IMR-90 (cell line): ENCODE data around the gene PRR22. TPM values are rescaled to one million over a fixed set of nuclear protein-coding genes. Genes with fewer than 3 reads are reported as not detected.

Experiments used
- ATAC-seq: fragments of 200-7000 bp; cut with Tn5 transposase; 2 replicates; pipeline ENCODE4 v1.9.1; 2020; ENCODE audit warnings: low read depth, mild to moderate bottlenecking, moderate library complexity
- BruUV-seq: library from RNA; stranded (reverse); fragments of 400-500 nt; replicated peaks from 2 replicates; lab custom pipeline; 2021; lab: Mats Ljungman, UMichigan
- CTCF ChIA-PET: fragments of 300-600 bp; formaldehyde crosslinking; extraction: SDS; loops from one replicate; lab custom pipeline; 2021; ENCODE audit warnings: antibody characterized with exemption; lab: Yijun Ruan, JAX
- POLR2A ChIA-PET: fragments of 300-600 bp; sonication (Branson Sonifier 250); formaldehyde crosslinking; loops from one replicate; lab custom pipeline; 2022; ENCODE audit warnings: antibody characterized with exemption; ENCODE audit not compliant: unreplicated experiment; lab: Charles Lee
- DNase-seq: peaks from one replicate; pipeline ENCODE4 v3.0.0; 2013
- H2AFZ ChIP-seq: replicated peaks from 2 replicates; pipeline ENCODE3; 2013; ENCODE audit warnings: low read length, mild to moderate bottlenecking; ENCODE audit not compliant: poor library complexity
- H2AK5ac ChIP-seq: 2 replicates; pipeline ENCODE4 v1.6.1; 2013; ENCODE audit warnings: low read depth, low read length, inconsistent platforms
- H2AK9ac ChIP-seq: replicated peaks from 2 replicates; pipeline ENCODE3; 2013; ENCODE audit warnings: mild to moderate bottlenecking, low read depth, low read length, moderate library complexity; ENCODE audit not compliant: poor library complexity
- H2BK120ac ChIP-seq: 2 replicates; pipeline ENCODE4 v1.6.1; 2013; ENCODE audit warnings: low read depth, low read length, inconsistent platforms
- H2BK15ac ChIP-seq: 3 replicates; pipeline ENCODE4 v1.6.1; 2013; ENCODE audit warnings: low read depth, low read length, inconsistent platforms
- H2BK20ac ChIP-seq: 2 replicates; pipeline ENCODE4 v1.6.1; 2013; ENCODE audit warnings: low read depth, mild to moderate bottlenecking, inconsistent platforms, low read length, moderate library complexity
- H2BK5ac ChIP-seq: 2 replicates; pipeline ENCODE4 v1.6.1; 2013; ENCODE audit warnings: mild to moderate bottlenecking, low read depth, low read length, inconsistent platforms; ENCODE audit not compliant: poor library complexity, severe bottlenecking
- H3K14ac ChIP-seq: replicated peaks from 2 replicates; pipeline ENCODE4 v1.6.1; 2013; ENCODE audit warnings: low read depth, low read length, inconsistent platforms
- H3K18ac ChIP-seq: 2 replicates; pipeline ENCODE4 v1.6.1; 2013; ENCODE audit warnings: low read depth, low read length, control low read depth
- H3K23ac ChIP-seq: 2 replicates; pipeline ENCODE4 v1.6.1; 2013; ENCODE audit warnings: low read depth, low read length, inconsistent platforms
- H3K27ac ChIP-seq: 2 replicates; pipeline ENCODE4 v1.5.1; 2013; ENCODE audit warnings: mild to moderate bottlenecking, control low read depth, low read length; ENCODE audit not compliant: insufficient read depth
- H3K27me3 ChIP-seq: 2 replicates; pipeline ENCODE4 v1.6.1; 2013; ENCODE audit warnings: low read length; ENCODE audit not compliant: control insufficient read depth, insufficient read depth
- H3K36me3 ChIP-seq: 2 replicates; pipeline ENCODE4 v1.6.1; 2013; ENCODE audit warnings: low read length, mixed read lengths; ENCODE audit not compliant: control insufficient read depth, insufficient read depth
- H3K4ac ChIP-seq: 2 replicates; pipeline ENCODE4 v1.6.1; 2013; ENCODE audit warnings: low read depth, low read length, inconsistent platforms
- H3K4me1 ChIP-seq: 2 replicates; pipeline ENCODE4 v1.6.1; 2013; ENCODE audit warnings: low read length, mixed read lengths; ENCODE audit not compliant: control insufficient read depth, insufficient read depth
- H3K4me2 ChIP-seq: 2 replicates; pipeline ENCODE4 v1.6.1; 2013; ENCODE audit warnings: low read depth, mild to moderate bottlenecking, control low read depth, low read length, moderate library complexity
- H3K4me3 ChIP-seq: 2 replicates; pipeline ENCODE4 v1.5.1; 2013; ENCODE audit warnings: low read depth, mild to moderate bottlenecking, control low read depth, low read length, moderate library complexity; ENCODE audit not compliant: insufficient read depth
- H3K56ac ChIP-seq: 2 replicates; pipeline ENCODE4 v1.6.1; 2013; ENCODE audit warnings: low read length, inconsistent platforms; ENCODE audit not compliant: insufficient read depth; ENCODE audit errors: extremely low read depth
- H3K79me1 ChIP-seq, 2 experiments: 2 replicates each; pipeline ENCODE4 v1.6.1; 2013; ENCODE audit warnings: low read length in 2 of 2, inconsistent platforms in 1 of 2, low read depth in 1 of 2
- H3K9ac ChIP-seq: 2 replicates; pipeline ENCODE4 v1.6.1; 2013; ENCODE audit warnings: low read depth, low read length, control low read depth
- H3K9me1 ChIP-seq: 2 replicates; pipeline ENCODE4 v1.6.1; 2013; ENCODE audit warnings: low read length, inconsistent platforms; ENCODE audit not compliant: insufficient read depth
- H3K9me3 ChIP-seq: 2 replicates; pipeline ENCODE4 v1.6.1; 2013; ENCODE audit warnings: low read length; ENCODE audit not compliant: control insufficient read depth, insufficient read depth
- H4K20me1 ChIP-seq: 2 replicates; pipeline ENCODE4 v1.6.1; 2013; ENCODE audit warnings: low read length, inconsistent platforms; ENCODE audit not compliant: insufficient read depth
- H4K5ac ChIP-seq: 2 replicates; pipeline ENCODE4 v1.6.1; 2013; ENCODE audit warnings: mild to moderate bottlenecking, low read depth, low read length, control low read depth
- H4K8ac ChIP-seq, 2 experiments: 2 replicates each; pipeline ENCODE4 v1.6.1; 2013; ENCODE audit warnings: low read depth in 2 of 2, low read length in 2 of 2, control low read depth in 1 of 2, inconsistent platforms in 1 of 2
- H4K91ac ChIP-seq: 2 replicates; pipeline ENCODE4 v1.6.1; 2013; ENCODE audit warnings: low read depth, low read length, inconsistent platforms; ENCODE audit not compliant: insufficient read depth
- BHLHE40 ChIP-seq: fragments of 150-350 bp; IDR thresholded peaks from 2 replicates; pipeline ENCODE4 v1.6.1; 2016; ENCODE audit warnings: mild to moderate bottlenecking, low read depth, low read length
- CHD1 ChIP-seq: IDR thresholded peaks from 2 replicates; pipeline ENCODE4 v1.6.1; 2012; ENCODE audit warnings: low read depth, low read length, improper control_type of control experiment
- FOS ChIP-seq: fragments of 150-350 bp; IDR thresholded peaks from 2 replicates; pipeline ENCODE4 v1.6.1; 2016; ENCODE audit warnings: low read depth, low read length
- NFE2L2 ChIP-seq: fragments of 150-350 bp; IDR thresholded peaks from 2 replicates; pipeline ENCODE4 v1.6.1; 2016; ENCODE audit warnings: low read depth, mild to moderate bottlenecking, low read length
- RAD21 ChIP-seq: IDR thresholded peaks from 2 replicates; pipeline ENCODE4 v1.6.1; 2012; ENCODE audit warnings: low read length, improper control_type of control experiment
- RFX5 ChIP-seq: IDR thresholded peaks from 2 replicates; pipeline ENCODE4 v1.8.0; 2012; ENCODE audit warnings: low read depth, mild to moderate bottlenecking, low read length, moderate library complexity
- SMC3 ChIP-seq: fragments of 150-350 bp; IDR thresholded peaks from 2 replicates; pipeline ENCODE4 v1.6.1; 2016; ENCODE audit warnings: low read depth, mild to moderate bottlenecking, antibody characterized with exemption, low read length, moderate library complexity
- WGBS, 2 experiments: methylation state at CpG; one replicate each; pipeline versions ENCODE4 v1.1.5 to v1.1.7; 2013; ENCODE audit warnings: missing lambda C conversion rate in 2 of 2; ENCODE audit not compliant: insufficient read length in 1 of 2; ENCODE audit errors: extremely low coverage in 2 of 2; 5-methylcytosine and 5-hydroxymethylcytosine counted together
- dilution Hi-C: fragments of 300-500 bp; cut with HindIII; formaldehyde crosslinking; loops from one replicate; pipeline ENCODE4 v1.14.3; 2018; ENCODE audit warnings: low sequenced_read_pairs; ENCODE audit not compliant: unreplicated experiment
- in situ Hi-C: fragments of 300-500 bp; cut with MboI; formaldehyde crosslinking; loops from 3 replicates; pipeline ENCODE4 v1.14.3; 2019; ENCODE audit warnings: low sequenced_read_pairs, inconsistent platforms, mixed read lengths
- intact Hi-C: fragments of 100-400 bp; cut with micrococcal nuclease; formaldehyde crosslinking; loops from 2 replicates; pipeline ENCODE4 v1.10.0; 2022
- polyA plus RNA-seq, 3 experiments: library from polyadenylated mRNA; depleted of rRNA; stranded (reverse); fragments of >200 nt; gene quantifications; 2 replicates each; pipeline ENCODE4 v1.2.3, GENCODE V29; 2012; ENCODE audit warnings: low replicate concordance in 1 of 3
- total RNA-seq: library from RNA; depleted of rRNA; stranded (reverse); fragments of >200 nt; gene quantifications from 2 replicates; pipeline ENCODE4 v1.2.3, GENCODE V29; 2012

The PRR22 gene
- total and polyA plus RNA-seq, 2 of the 4 experiments (the other 2 are of a cell fraction), result 0.92 TPM; not detected in 1

GRCh38 chr19:5822181-5822844 lies 37.8 kb upstream of the PRR22 start:
- H2AFZ ChIP-seq, result peak overlapping the region; percentile 77
- no peaks in the 10 kb centered on the region for H3K9me1 ChIP-seq
- no peak overlapping the region for H2BK120ac ChIP-seq
- intact Hi-C loops, result no loop called here
- no peaks in the 10 kb centered on the region for H3K9me3 ChIP-seq
- ChIA-PET CTCF (interaction anchor here (2.2 kb wide), 1 partner anchor 18 kb away, joined by 7 read pairs; the partner anchor contains the start of gene NRTN), POLR2A (no interaction called here)
- no peak overlapping the region for H3K4me3 ChIP-seq
- no peak overlapping the region for H3K23ac ChIP-seq
- no peak overlapping the region for H2BK20ac ChIP-seq
- in situ Hi-C loops, result no loop called here
- no peak overlapping the region for H2BK15ac ChIP-seq
- H3K27ac ChIP-seq, result no peak overlapping the region
- 22% methylated on average over 13 of the region's 30 CpGs; no CpG with 5 or more reads in 1 of the 2 experiments for WGBS, 2 experiments
- H2AK5ac ChIP-seq, result no peak overlapping the region
- BruUV-seq, result no TSS peak
- no peak overlapping the region for H3K14ac ChIP-seq
- no peak for TF ChIP-seq RFX5
- no peak for TF ChIP-seq FOS
- TF ChIP-seq CHD1, result no peak
- no peak for TF ChIP-seq RAD21
- no peak for TF ChIP-seq NFE2L2
- no peak for TF ChIP-seq SMC3
- no peak for TF ChIP-seq BHLHE40
- peak overlapping the region; percentile 23 for H2AK9ac ChIP-seq
- H3K27me3 ChIP-seq, result peaks cover 3% of the 10 kb centered on the region; the same call in 1 of the 2 replicates
- H3K36me3 ChIP-seq, result no peaks in the 10 kb centered on the region
- H4K20me1 ChIP-seq, result no peaks in the 10 kb centered on the region; the same call in 1 of the 2 replicates
- H3K9ac ChIP-seq, result no peak overlapping the region
- ATAC-seq (peak; percentile 27; the same call in 1 of the 2 replicates), DNase-seq (no peak)
- dilution Hi-C loops, result no loop called here
- H2BK5ac ChIP-seq, result no peak overlapping the region
- peaks cover 5% of the 10 kb centered on the region for H3K4me1 ChIP-seq
- H4K91ac ChIP-seq, result no peak overlapping the region
- H4K8ac ChIP-seq, result no peak overlapping the region
- H4K5ac ChIP-seq, result no peak overlapping the region
- no peak overlapping the region for H3K56ac ChIP-seq
- no peak overlapping the region; the same call in 1 of the 2 replicates for H3K4me2 ChIP-seq
- H3K4ac ChIP-seq, result no peak overlapping the region
- H3K79me1 ChIP-seq, result no peaks in the 10 kb centered on the region
- H3K18ac ChIP-seq, result no peak overlapping the region
